A549 (cell line): ENCODE results near the gene ACSS3. TPM values are rescaled to one million over a fixed set of nuclear protein-coding genes. Genes with fewer than 3 reads are reported as not detected.
A peak's percentile ranks its signal among the peaks of the same experiment; 100 is the strongest.

Experiments
- ATAC-seq, 2 experiments: fragments of 200-7000 bp in 1 of 2; fragments of >200 bp in 1 of 2; cut with Nextera tagmentation in 1 of 2; cut with Tn5 transposase in 1 of 2; 3 replicates each; pipeline versions ENCODE4 v1.8.0 to v1.9.1; 2018 to 2020; ENCODE audit warnings: mild to moderate bottlenecking in 1 of 2, moderate library complexity in 1 of 2
- CTCF ChIA-PET: fragments of 300-600 bp; sonication (Branson Sonifier 250); formaldehyde crosslinking; extraction: SDS; loops from one replicate; lab custom pipeline; 2021; ENCODE audit warnings: antibody characterized with exemption, inconsistent platforms; lab: Yijun Ruan, JAX
- POLR2A ChIA-PET: fragments of 350-600 bp; formaldehyde crosslinking; extraction: SDS; loops from one replicate; lab custom pipeline; 2021; ENCODE audit warnings: antibody characterized with exemption, inconsistent platforms; lab: Yijun Ruan, JAX
- DNase-seq, 2 experiments: peaks; one replicate each; pipeline versions ENCODE4 v3.0.0 to v3.0.0-alpha.2; 2011 to 2016; ENCODE audit warnings: low read depth in 1 of 2, low spot score in 1 of 2
- FAIRE-seq: peaks from 2 replicates; lab custom pipeline; 2011; peaks lifted over from hg19 to GRCh38; lab: Jason Lieb, UNC
- H3K27ac ChIP-seq, 2 experiments: fragments of >200 bp; sonication (Bioruptor Twin); formaldehyde crosslinking; 3 replicates each; pipeline ENCODE4 v1.5.1; 2016 to 2017
- H3K4me1 ChIP-seq: fragments of >200 bp; sonication (Bioruptor Twin); formaldehyde crosslinking; 3 replicates; pipeline ENCODE4 v1.6.1; 2016
- H3K4me2 ChIP-seq: fragments of >200 bp; sonication (Bioruptor Twin); formaldehyde crosslinking; 3 replicates; pipeline ENCODE4 v1.6.1; 2016
- H3K4me3 ChIP-seq: fragments of >200 bp; sonication (Bioruptor Twin); formaldehyde crosslinking; 3 replicates; pipeline ENCODE4 v1.5.1; 2016
- H3K9me3 ChIP-seq: fragments of >200 bp; sonication (Bioruptor Twin); formaldehyde crosslinking; 3 replicates; pipeline ENCODE4 v1.6.1; 2016
- BCL3 ChIP-seq: fragments of >200 bp; sonication (Bioruptor Twin); formaldehyde crosslinking; IDR thresholded peaks from 3 replicates; pipeline ENCODE4 v1.6.1; 2016
- BHLHE40 ChIP-seq: IDR thresholded peaks from 2 replicates; pipeline ENCODE4 v1.6.1; 2012; ENCODE audit warnings: low read depth, low read length, inconsistent platforms
- CBX2 ChIP-seq: fragments of 200-600 bp; sonication (generic); IDR thresholded peaks from 2 replicates; pipeline ENCODE4 v1.6.1; 2016; ENCODE audit warnings: low read depth, mild to moderate bottlenecking, borderline replicate concordance
- CBX8 ChIP-seq: fragments of 200-600 bp; sonication (generic); IDR thresholded peaks from 2 replicates; pipeline ENCODE4 v1.6.1; 2016
- CHD2 ChIP-seq: fragments of 150-350 bp; IDR thresholded peaks from 2 replicates; pipeline ENCODE4 v1.6.1; 2014; ENCODE audit warnings: low read length; ENCODE audit not compliant: partially characterized antibody
- CHD4 ChIP-seq: fragments of 200-600 bp; sonication (generic); IDR thresholded peaks from 2 replicates; pipeline ENCODE4 v1.6.1; 2016; ENCODE audit warnings: antibody characterized with exemption, mild to moderate bottlenecking, borderline replicate concordance
- CTCF ChIP-seq: fragments of >200 bp; sonication (Bioruptor Twin); formaldehyde crosslinking; IDR thresholded peaks from 3 replicates; pipeline ENCODE4 v1.5.1; 2016
- EP300 ChIP-seq, 2 experiments: fragments of >200 bp; sonication (Bioruptor Twin); formaldehyde crosslinking; IDR thresholded peaks; 2 replicates in 1 of 2; 3 replicates in 1 of 2; pipeline ENCODE4 v1.6.1; 2016 to 2017
- FOSB ChIP-seq: fragments of 250-450 bp; sonication (Bioruptor Pico); IDR thresholded peaks from 2 replicates; pipeline ENCODE4 v1.5.0; 2020; ENCODE audit warnings: mild to moderate bottlenecking, moderate library complexity
- GATA3 ChIP-seq: IDR thresholded peaks from 2 replicates; pipeline ENCODE4 v1.6.1; 2012; ENCODE audit warnings: borderline replicate concordance
- HES2 ChIP-seq: fragments of >200 bp; sonication (Bioruptor Twin); formaldehyde crosslinking; IDR thresholded peaks from 2 replicates; pipeline ENCODE4 v1.6.1; 2016
- HEYL ChIP-seq: fragments of 250-450 bp; sonication (Bioruptor Pico); IDR thresholded peaks from 2 replicates; pipeline ENCODE4 v1.8.0; 2021; ENCODE audit warnings: mild to moderate bottlenecking, moderate library complexity
- HMGXB4 ChIP-seq: fragments of 250-450 bp; sonication (Bioruptor Pico); IDR thresholded peaks from 2 replicates; pipeline ENCODE4 v1.5.0; 2021; ENCODE audit warnings: mild to moderate bottlenecking, moderate library complexity, borderline replicate concordance
- HOXB13 ChIP-seq: fragments of 250-450 bp; sonication (Bioruptor Pico); IDR thresholded peaks from 2 replicates; pipeline ENCODE4 v1.5.0; 2020; ENCODE audit warnings: low read depth, mild to moderate bottlenecking, moderate library complexity
- HOXB5 ChIP-seq: fragments of 250-450 bp; sonication (Bioruptor Pico); IDR thresholded peaks from 2 replicates; pipeline ENCODE4 v1.5.0; 2020; ENCODE audit warnings: mild to moderate bottlenecking, moderate library complexity
- JUN ChIP-seq, 2 experiments: fragments of >200 bp; sonication (Bioruptor Twin); formaldehyde crosslinking; IDR thresholded peaks; 2 replicates in 1 of 2; 3 replicates in 1 of 2; pipeline ENCODE4 v1.6.1; 2016 to 2017
- KDM1A ChIP-seq: fragments of 200-600 bp; sonication (generic); IDR thresholded peaks from 2 replicates; pipeline ENCODE4 v1.6.1; 2016; ENCODE audit warnings: low read depth, mild to moderate bottlenecking
- NFE2L2 ChIP-seq: fragments of 150-350 bp; conservative IDR thresholded peaks from 2 replicates; pipeline ENCODE4 v1.6.1; 2014; ENCODE audit warnings: low read length
- NR3C1 ChIP-seq: fragments of >200 bp; sonication (Bioruptor Twin); formaldehyde crosslinking; IDR thresholded peaks from 3 replicates; pipeline ENCODE4 v1.6.1; 2017
- RCOR1 ChIP-seq: fragments of 150-350 bp; IDR thresholded peaks from 2 replicates; pipeline ENCODE4 v1.6.1; 2014; ENCODE audit warnings: antibody characterized with exemption, low read length, low read depth
- ZC3H11A ChIP-seq: fragments of 450-650 bp; IDR thresholded peaks from 2 replicates; pipeline ENCODE4 v1.6.1; 2014; ENCODE audit warnings: antibody characterized with exemption, mild to moderate bottlenecking
- WGBS: methylation state at CpG from one replicate; pipeline ENCODE4 v1.1.6; 2017; ENCODE audit errors: missing lambda C conversion rate; 5-methylcytosine and 5-hydroxymethylcytosine counted together
- polyA plus RNA-seq, 4 experiments: library from polyadenylated mRNA; depleted of rRNA in 3 of 4; stranded (reverse); fragments of >200 nt; fragmentation: RNase III in 1 of 4; extraction: RNeasy Plus Mini Kit Qiagen cat#74134 plus additional on column Dnase treatment in 1 of 4; gene quantifications; 2 replicates in 3 of 4; 3 replicates in 1 of 4; pipeline ENCODE4 v1.2.3, GENCODE V29; 2011 to 2017

The ACSS3 gene
- polyA plus RNA-seq, 2 of the 4 experiments (the other 2 are of a cell fraction) = 0.06 to 0.34 TPM

GRCh38 chr12:81295251-81295650 is 217.4 kb downstream of the ACSS3 start:
- H3K4me1 ChIP-seq = no peaks in the 10 kb centered on the region
- no peaks in the 10 kb centered on the region for H3K9me3 ChIP-seq
- FAIRE-seq = no peak
- POLR2A ChIA-PET = no interaction called here
- ATAC-seq = no peak
- no peak overlapping the region for H3K4me2 ChIP-seq
- 13% methylated on average over 3 of the region's 3 CpGs for WGBS
- H3K4me3 ChIP-seq = no peak overlapping the region
- no peak for DNase-seq
- no peak overlapping the region for H3K27ac ChIP-seq
- TF ChIP-seq FOSB (CRISPR knock-in tag) = no peak
- no peak for TF ChIP-seq CTCF
- no peak for TF ChIP-seq HEYL (CRISPR knock-in tag)
- no peak for TF ChIP-seq CHD4
- no peak for TF ChIP-seq KDM1A
- TF ChIP-seq HOXB13 (CRISPR knock-in tag) = no peak
- no peak for TF ChIP-seq GATA3
- TF ChIP-seq EP300 (IDR thresholded peaks at IDR 0.05) = no peak
- TF ChIP-seq HES2 = no peak
- no peak for TF ChIP-seq BHLHE40
- TF ChIP-seq NR3C1 = no peak
- no peak for TF ChIP-seq CHD2
- TF ChIP-seq, all 56 proteins: peak for 0
- CTCF ChIA-PET = no interaction called here

GRCh38 chr12:81296556-81297305 is 218.9 kb downstream of the ACSS3 start:
- FAIRE-seq (no peak), DNase-seq (peak in 1 of 2 experiments; percentile 10), ATAC-seq (no peak; a peak in 1 of 6 replicates)
- WGBS = 15% methylated on average over 2 of the region's 2 CpGs
- POLR2A ChIA-PET = no interaction called here
- Histone ChIP-seq H3K27ac (no peak overlapping the region), H3K4me1 (no peaks in the 10 kb centered on the region), H3K4me2 (no peak overlapping the region), H3K4me3 (no peak overlapping the region), H3K9me3 (no peaks in the 10 kb centered on the region)
- CTCF ChIA-PET = no interaction called here
- TF ChIP-seq NFE2L2 (no peak), KDM1A (no peak), GATA3 (no peak), ZC3H11A (no peak), JUN (IDR thresholded peaks at IDR 0.05) (no peak), HMGXB4 (no peak), BCL3 (no peak), HOXB5 (CRISPR knock-in tag) (no peak), RCOR1 (no peak), CBX8 (no peak), CBX2 (no peak)
